Activated T-cell treated with anti-CD3 and anti-CD28 coated beads, Interleukin-2, amount 50 U/mL, for 72 hours (primary cell): ENCODE measurements around the gene BANF2. TPM values are rescaled to one million over a fixed set of nuclear protein-coding genes. Genes with fewer than 3 reads are reported as not detected.
"Not testable (repeated sequence)": the region's sequence is repeated elsewhere in the genome, so short reads cannot be mapped to it uniquely, and the experiment has no call there.

Experiments used
- ATAC-seq, 2 donors: fragments of 150-1000 bp; cut with Tn5 transposase; replicated peaks in 1 of 2; 2 replicates each; pipeline ENCODE4 v1.10.0; 2021; ENCODE audit warnings: moderate library complexity in 2 of 2, mild to moderate bottlenecking in 1 of 2
- DNase-seq, 2 donors: peaks; one replicate each; pipeline ENCODE4 v3.0.0; 2021 to 2022; ENCODE audit warnings: mixed read lengths in 1 of 2
- H3K27ac Mint-ChIP-seq: one replicate; pipeline ENCODE4 v1.8.0; 2022; ENCODE audit warnings: mild to moderate bottlenecking, moderate library complexity, mixed read lengths
- H3K27me3 Mint-ChIP-seq: one replicate; pipeline ENCODE4 v1.8.0; 2022; ENCODE audit warnings: low read depth, mixed read lengths
- H3K36me3 Mint-ChIP-seq, 2 donors: one replicate each; pipeline ENCODE4 v1.8.0; 2022; ENCODE audit warnings: mixed read lengths in 2 of 2, mild to moderate bottlenecking in 1 of 2; ENCODE audit not compliant: insufficient read depth in 2 of 2
- H3K4me1 Mint-ChIP-seq: one replicate; pipeline ENCODE4 v1.8.0; 2022; ENCODE audit warnings: low read depth, mixed read lengths
- H3K4me3 Mint-ChIP-seq, 2 donors: one replicate each; pipeline ENCODE4 v1.8.0; 2022; ENCODE audit warnings: mild to moderate bottlenecking in 2 of 2, mixed read lengths in 2 of 2, moderate library complexity in 2 of 2
- H3K9me3 Mint-ChIP-seq, 2 donors: one replicate each; pipeline ENCODE4 v1.8.0; 2022; ENCODE audit warnings: mixed read lengths in 2 of 2
- total RNA-seq, 2 donors: library from RNA; stranded (reverse); gene quantifications; one replicate each; pipeline ENCODE4 v1.2.3, GENCODE V29; 2022

Gene BANF2
- total RNA-seq, 2 donors from 2014 or later = not detected

DNA sequence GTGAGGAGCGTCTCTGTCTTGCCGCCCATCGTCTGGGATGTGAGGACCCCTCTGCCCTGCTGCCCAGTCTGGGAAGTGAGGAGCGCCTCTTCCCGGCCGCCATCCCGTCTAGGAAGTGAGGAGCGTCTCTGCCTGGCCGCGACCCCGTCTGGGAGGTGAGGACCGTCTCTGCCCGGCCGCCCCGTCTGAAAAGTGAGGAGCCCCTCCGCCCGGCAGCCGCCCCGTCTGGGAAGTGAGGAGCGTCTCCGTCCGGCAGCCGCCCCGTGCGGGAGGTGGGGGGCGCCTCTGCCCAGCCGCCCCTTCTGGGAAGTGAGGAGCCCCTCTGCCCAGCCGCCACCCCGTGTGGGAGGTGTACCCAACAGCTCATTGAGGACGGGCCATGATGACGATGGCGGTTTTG lies 79.2 kb downstream of the BANF2 start:
- H3K36me3 Mint-ChIP-seq, H3K27ac Mint-ChIP-seq, H3K4me3 Mint-ChIP-seq, ATAC-seq, DNase-seq, H3K27me3 Mint-ChIP-seq, H3K4me1 Mint-ChIP-seq, H3K9me3 Mint-ChIP-seq: not testable (repeated sequence)

DNA sequence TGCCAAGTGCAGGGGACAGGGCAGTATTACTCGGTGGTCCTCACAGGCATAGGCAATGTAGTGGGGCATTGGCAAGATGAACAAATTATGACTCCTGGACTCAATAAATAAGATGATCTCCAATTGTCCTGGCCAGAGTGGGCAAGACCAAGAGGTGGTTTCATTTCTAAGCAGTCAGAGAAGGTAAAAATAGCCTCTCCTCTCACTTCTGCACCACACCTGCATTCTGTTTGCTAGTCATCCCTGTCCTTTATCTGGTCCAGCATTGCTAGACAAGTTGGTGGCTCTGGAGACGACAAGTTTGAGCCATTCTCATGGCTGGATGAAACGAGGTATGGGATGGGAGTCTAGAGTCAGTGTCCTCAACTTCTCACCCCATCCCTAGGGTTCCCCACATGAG lies 83.0 kb downstream of the BANF2 start:
- no peaks in the 10 kb centered on the region for H3K4me1 Mint-ChIP-seq
- no peaks in the 10 kb centered on the region for H3K9me3 Mint-ChIP-seq
- ATAC-seq = no peak
- no peaks in the 10 kb centered on the region for H3K27me3 Mint-ChIP-seq
- H3K36me3 Mint-ChIP-seq = peaks cover 2 to 3% of the 10 kb centered on the region in 2 donors
- H3K27ac Mint-ChIP-seq = no peak overlapping the region
- no peak overlapping the region for H3K4me3 Mint-ChIP-seq
- no peak for DNase-seq

DNA sequence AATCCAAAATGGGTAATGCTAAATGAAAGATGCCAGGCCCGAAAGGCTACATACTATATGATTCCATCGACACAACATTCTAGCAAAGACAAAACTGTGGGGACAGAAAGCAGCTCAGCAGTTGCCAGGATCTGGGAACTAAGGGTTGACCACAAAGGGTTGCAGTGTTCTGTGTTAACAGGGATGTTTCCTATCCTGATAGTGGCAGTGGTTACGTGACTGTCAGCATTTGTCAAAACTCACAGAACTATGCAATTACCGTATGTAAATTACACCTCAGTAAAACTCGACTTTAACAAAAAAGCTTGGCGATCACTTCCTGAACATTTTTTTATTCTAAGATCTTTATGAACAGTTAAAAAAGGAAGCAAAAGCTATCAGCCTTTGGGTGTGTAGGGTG lies 83.9 kb downstream of the BANF2 start:
- no peaks in the 10 kb centered on the region for H3K27me3 Mint-ChIP-seq
- no peak overlapping the region for H3K4me3 Mint-ChIP-seq
- no peaks in the 10 kb centered on the region for H3K9me3 Mint-ChIP-seq
- H3K4me1 Mint-ChIP-seq = no peaks in the 10 kb centered on the region
- H3K27ac Mint-ChIP-seq = no peak overlapping the region
- ATAC-seq (no peak), DNase-seq (no peak)
- peaks cover 0 to 3% of the 10 kb centered on the region in 2 donors for H3K36me3 Mint-ChIP-seq

DNA sequence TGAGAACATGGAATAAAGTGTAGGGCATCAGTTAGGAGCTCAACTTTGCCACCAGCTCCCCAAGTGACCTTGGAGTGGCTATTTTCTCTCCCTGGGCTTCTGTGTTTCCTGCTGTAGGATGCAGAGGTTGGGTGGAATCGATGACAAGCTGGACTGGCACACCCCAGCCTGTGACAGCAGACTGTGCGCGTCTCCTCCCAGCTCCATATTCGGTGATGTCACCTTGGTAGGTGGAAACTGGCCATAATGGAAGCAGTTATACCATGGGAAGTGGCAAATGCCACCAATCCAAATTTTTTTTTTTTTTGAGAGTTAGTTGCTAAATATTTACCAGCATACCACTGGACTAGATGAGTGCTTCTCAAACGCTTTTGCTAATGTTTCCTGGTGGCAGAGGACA lies 85.2 kb downstream of the BANF2 start:
- peaks cover 0 to 3% of the 10 kb centered on the region in 2 donors for H3K36me3 Mint-ChIP-seq

More for the DNA sequence above, 85.2 kb downstream of the BANF2 start:
- ATAC-seq = no peak
- no peak for DNase-seq
- Mint-ChIP-seq H3K9me3 (no peaks in the 10 kb centered on the region), H3K27me3 (no peaks in the 10 kb centered on the region), H3K4me1 (no peaks in the 10 kb centered on the region), H3K4me3 (no peak overlapping the region), H3K27ac (no peak overlapping the region)

Other genes with a start within 250 kb of the BANF2 start
- 1 to 10 TPM in 1 of 2 donors, under 1 TPM in 1; 0.23 to 1.2 TPM for gene BFSP1, start 168.6 kb upstream of the BANF2 start, total RNA-seq
- gene DSTN, start 129.9 kb upstream of the BANF2 start, total RNA-seq = 10 to 100 TPM; 62.8 to 70.4 TPM
- gene RRBP1, start 17.7 kb upstream of the BANF2 start, total RNA-seq = 10 to 100 TPM; 17.1 to 25.7 TPM